Esophagus muscularis mucosa (tissue), 4 donors: ENCODE results near the gene FLNA. TPM values are rescaled to one million over a fixed set of nuclear protein-coding genes. Genes with fewer than 3 reads are reported as not detected.
A peak's percentile ranks its signal among the peaks of the same experiment; 100 is the strongest.

Experiments used
- DNase-seq: peaks from one replicate; pipeline ENCODE4 v3.0.0-alpha.2; 2017; ENCODE audit errors: extremely low spot score
- H3K27ac ChIP-seq, 4 donors: fragments of 200-600 bp; sonication (generic); replicated peaks in 1 of 4; 1 replicate in 3 of 4; 2 replicates in 1 of 4; pipeline ENCODE4 v1.5.1; 2016 to 2019; ENCODE audit warnings: mild to moderate bottlenecking in 1 of 4
- H3K27me3 ChIP-seq, 4 donors: fragments of 200-600 bp; sonication (generic); one replicate each; pipeline versions ENCODE4 v1.5.1 to v1.6.0; 2016 to 2019
- H3K36me3 ChIP-seq, 4 donors: fragments of 200-600 bp; sonication (generic); one replicate each; pipeline ENCODE4 v1.5.1; 2016 to 2019
- H3K4me1 ChIP-seq, 4 donors: fragments of 200-600 bp; sonication (generic); one replicate each; pipeline ENCODE4 v1.5.1; 2016 to 2019
- H3K4me3 ChIP-seq, 4 donors: fragments of 200-600 bp; sonication (generic); 1 replicate in 2 of 4; 2 replicates in 2 of 4; pipeline ENCODE4 v1.5.1; 2016 to 2019; ENCODE audit warnings: mild to moderate bottlenecking in 4 of 4, moderate library complexity in 1 of 4
- H3K9me3 ChIP-seq, 4 donors: fragments of 200-600 bp; sonication (generic); 1 replicate in 3 of 4; 2 replicates in 1 of 4; pipeline ENCODE4 v1.5.1; 2016 to 2019
- CTCF ChIP-seq, 3 experiments: fragments of 200-600 bp in 2 of 3; fragments of 450-650 bp in 1 of 3; sonication (generic) in 2 of 3; IDR thresholded peaks; one replicate each; pipeline ENCODE4 v1.5.1; 2017 to 2019; ENCODE audit warnings: antibody characterized with exemption in 3 of 3, mild to moderate bottlenecking in 2 of 3, moderate library complexity in 1 of 3
- EP300 ChIP-seq: sonication (generic); formaldehyde crosslinking; IDR thresholded peaks from one replicate; pipeline ENCODE4 v1.6.1; 2017; ENCODE audit warnings: antibody characterized with exemption
- POLR2A ChIP-seq: fragments of 450-650 bp; IDR thresholded peaks from one replicate; pipeline ENCODE4 v1.6.1; 2017; ENCODE audit warnings: antibody characterized with exemption, moderate library complexity, mild to moderate bottlenecking, low read depth
- POLR2AphosphoS5 ChIP-seq, 2 donors: sonication (generic); formaldehyde crosslinking; IDR thresholded peaks; one replicate each; pipeline ENCODE4 v1.6.1; 2017; ENCODE audit warnings: antibody characterized with exemption in 2 of 2
- WGBS: methylation state at CpG from one replicate; pipeline ENCODE4 v1.1.5; 2018; 5-methylcytosine and 5-hydroxymethylcytosine counted together
- intact Hi-C: fragments of 100-400 bp; cut with DNase I; formaldehyde crosslinking; loops from one replicate; pipeline ENCODE4 v1.15.1; 2023
- total RNA-seq, 4 donors: library from RNA; depleted of rRNA; stranded (reverse); fragments of >200 nt; gene quantifications; one replicate each; pipeline versions ENCODE4 v1.1.0 to v1.2.1, GENCODE V29; 2016

FLNA gene
- total RNA-seq, 4 donors from 2014 or later: 8,941 to 16,544 (median 12,362) TPM

GRCh38 chrX:154365052-154365600, 9.3 kb downstream of the FLNA start:
- H3K4me3 ChIP-seq: peak overlapping the region in 3 of 4 donors; percentile 1 to 75 (median 73)
- peak overlapping the region; percentile 96 to 97 (median 97) for H3K27ac ChIP-seq
- H3K27me3 ChIP-seq: no peaks in the 10 kb centered on the region
- WGBS: 64% methylated on average over 14 of the region's 20 CpGs
- no peak for DNase-seq
- TF ChIP-seq CTCF (IDR thresholded peaks at IDR 0.05) (no peak), POLR2AphosphoS5 (IDR thresholded peaks at IDR 0.05) (peak; percentile 38 to 65)
- intact Hi-C loops: no loop called here
- no peaks in the 10 kb centered on the region for H3K9me3 ChIP-seq
- H3K36me3 ChIP-seq: peaks cover 44 to 81% (median 80%) of the 10 kb centered on the region in 4 donors
- H3K4me1 ChIP-seq: peaks cover 27 to 76% (median 65%) of the 10 kb centered on the region in 4 donors

- no peaks in the 10 kb centered on the region for H3K27me3 ChIP-seq
- 66% methylated on average over 12 of the region's 20 CpGs for WGBS
- H3K4me1 ChIP-seq: peaks cover 27 to 88% (median 74%) of the 10 kb centered on the region in 4 donors
- peaks cover 53 to 93% (median 92%) of the 10 kb centered on the region in 4 donors for H3K36me3 ChIP-seq
- peak in 1 of 2 donors; percentile 81 for TF ChIP-seq POLR2AphosphoS5 (IDR thresholded peaks at IDR 0.05)
- TF ChIP-seq EP300: no peak
- no peak for DNase-seq
- H3K4me3 ChIP-seq: no peak overlapping the region
- no peaks in the 10 kb centered on the region for H3K9me3 ChIP-seq
- H3K27ac ChIP-seq: peak overlapping the region; percentile 96 to 97 (median 97)
- intact Hi-C loops: no loop called here
These were observed 10.6 kb downstream of the FLNA start for GRCh38 chrX:154363706-154364439.

GRCh38 chrX:154362085-154362742, 12.2 kb downstream of the FLNA start:
- Histone ChIP-seq H3K27ac (peak overlapping the region; percentile 72 to 97 (median 96)), H3K4me1 (peaks cover 17 to 88% (median 73%) of the 10 kb centered on the region in 4 donors), H3K27me3 (no peaks in the 10 kb centered on the region), H3K4me3 (no peak overlapping the region), H3K36me3 (peaks cover 61 to 98% (median 97%) of the 10 kb centered on the region in 4 donors), H3K9me3 (no peaks in the 10 kb centered on the region)
- WGBS: 94% methylated on average over 18 of the region's 30 CpGs
- no peak for TF ChIP-seq POLR2A
- TF ChIP-seq POLR2AphosphoS5 (IDR thresholded peaks at IDR 0.05): peak; percentile 32 to 86
- intact Hi-C loops: no loop called here
- no peak for DNase-seq

- TF ChIP-seq POLR2AphosphoS5 (IDR thresholded peaks at IDR 0.05): peak; percentile 3 to 68
- no peak for TF ChIP-seq POLR2A
- DNase-seq: no peak
- Histone ChIP-seq H3K9me3 (no peaks in the 10 kb centered on the region), H3K27me3 (no peaks in the 10 kb centered on the region), H3K4me3 (no peak overlapping the region), H3K36me3 (peaks cover 63 to 98% (median 97%) of the 10 kb centered on the region in 4 donors), H3K4me1 (peaks cover 3 to 85% (median 65%) of the 10 kb centered on the region in 4 donors), H3K27ac (peak overlapping the region; percentile 71 to 97 (median 96))
- intact Hi-C loops: no loop called here
- WGBS: 81% methylated on average over 30 of the region's 34 CpGs
These were observed 14.2 kb downstream of the FLNA start for GRCh38 chrX:154360155-154360713.

GRCh38 chrX:154359362-154360154, 14.9 kb downstream of the FLNA start:
- Histone ChIP-seq H3K4me1 (peaks cover 3 to 80% (median 58%) of the 10 kb centered on the region in 4 donors), H3K9me3 (no peaks in the 10 kb centered on the region), H3K27ac (peak overlapping the region; percentile 71 to 97 (median 96)), H3K4me3 (no peak overlapping the region), H3K36me3 (peaks cover 65 to 98% (median 97%) of the 10 kb centered on the region in 4 donors), H3K27me3 (no peaks in the 10 kb centered on the region)
- TF ChIP-seq POLR2AphosphoS5 (IDR thresholded peaks at IDR 0.05): no peak
- no peak for TF ChIP-seq CTCF (IDR thresholded peaks at IDR 0.05)
- TF ChIP-seq EP300: no peak
- TF ChIP-seq POLR2A: no peak
- DNase-seq: no peak
- intact Hi-C loops: no loop called here
- WGBS: 81% methylated on average over 20 of the region's 41 CpGs
